Adrenal gland (tissue), 12 donors: ENCODE measurements around the gene SHCBP1. TPM values are rescaled to one million over a fixed set of nuclear protein-coding genes. Genes with fewer than 3 reads are reported as not detected.

Source experiments
- DNase-seq, 7 donors: peaks; one replicate each; pipeline ENCODE4 v3.0.0-alpha.2; 2019 to 2020
- H3K27ac ChIP-seq, 5 donors: fragments of 200-600 bp; sonication (generic) in 4 of 5; 1 replicate in 3 of 5; 2 replicates in 2 of 5; pipeline versions ENCODE4 v1.5.1 to v1.8.0; 2016 to 2020; ENCODE audit warnings: mild to moderate bottlenecking in 1 of 5
- H3K27me3 ChIP-seq: fragments of 200-600 bp; 2 replicates; pipeline ENCODE4 v1.8.0; 2021
- H3K36me3 ChIP-seq, 2 donors: fragments of 200-600 bp; replicated peaks in 1 of 2; 1 replicate in 1 of 2; 2 replicates in 1 of 2; pipeline versions ENCODE4 v1.5.1 to v1.8.0; 2018 to 2022
- H3K4me1 ChIP-seq, 2 donors: fragments of 200-600 bp; replicated peaks in 1 of 2; 1 replicate in 1 of 2; 2 replicates in 1 of 2; pipeline versions ENCODE4 v1.5.1 to v1.8.0; 2018 to 2021
- H3K4me3 ChIP-seq, 4 donors: fragments of 200-600 bp; sonication (generic) in 3 of 4; one replicate each; pipeline ENCODE4 v1.5.1; 2016 to 2018
- H3K9me3 ChIP-seq, 3 donors: fragments of 200-600 bp; sonication (generic) in 1 of 3; replicated peaks in 1 of 3; 1 replicate in 2 of 3; 2 replicates in 1 of 3; pipeline versions ENCODE4 v1.5.1 to v1.8.0; 2016 to 2021
- CTCF ChIP-seq, 6 experiments: fragments of 450-650 bp in 4 of 6; fragments of 200-600 bp in 2 of 6; sonication (generic) in 1 of 6; IDR thresholded peaks; 1 replicate in 5 of 6; 2 replicates in 1 of 6; pipeline versions ENCODE4 v1.5.1 to v1.8.0; 2016 to 2021; ENCODE audit warnings: antibody characterized with exemption in 6 of 6, mild to moderate bottlenecking in 2 of 6, moderate library complexity in 1 of 6
- POLR2A ChIP-seq, 2 donors: fragments of 450-650 bp; IDR thresholded peaks; one replicate each; pipeline ENCODE4 v1.6.1; 2017; ENCODE audit warnings: antibody characterized with exemption in 2 of 2, mild to moderate bottlenecking in 2 of 2, moderate library complexity in 1 of 2
- WGBS, 4 donors: extraction: QIAGEN DNeasy Blood & Tissue Kit in 2 of 4; methylation state at CpG; one replicate each; pipeline versions ENCODE4 v1.1.5 to v1.1.7; 2013 to 2017; 5-methylcytosine and 5-hydroxymethylcytosine counted together
- intact Hi-C, 2 donors: fragments of 100-400 bp; cut with DNase I; formaldehyde crosslinking; loops; one replicate each; pipeline versions ENCODE4 v1.14.1 to v1.15.0; 2022 to 2023
- polyA plus RNA-seq, 3 donors: library from polyadenylated mRNA; stranded (reverse); fragments of 200-250 nt in 2 of 3; fragments of 350-450 nt in 1 of 3; fragmentation: Illumina TruSeq in 1 of 3; extraction: RNeasy Lipid Tissue Mini Kit (QIAGEN cat#74804) in 1 of 3; gene quantifications; one replicate each; pipeline ENCODE4 v1.2.3, GENCODE V29; 2013 to 2014
- total RNA-seq, 9 donors: library from RNA; depleted of rRNA in 4 of 9; stranded (reverse); fragments of >200 nt in 4 of 9; fragments of 120-200 nt in 1 of 9; fragmentation: NEBNext Ultra II Directional in 1 of 9; extraction: Animal tissue kit (Norgen Biotek cat#: 25700) in 1 of 9; gene quantifications; one replicate each; pipeline versions ENCODE4 v1.1.0 to v1.2.4, GENCODE V29; 2013 to 2023
- donor health status: healthy with polysubstance abuse.
- donor health status: Bipolar disorder and iron deficiency.
- donor health status: DM: yes; HTN: yes; CAD: no.
- donor health status: DM: no; HTN: no; CAD: no.
- donor health status: DM: no; HTN: no; CAD: no.
- donor health status: DM: yes; HTN: yes; CAD: no.

Gene SHCBP1
- total and polyA plus RNA-seq, 12 donors = 0.24 to 5.5 (median 1.1) TPM

- Histone ChIP-seq H3K9me3 (no peaks in the 10 kb centered on the region), H3K27me3 (no peaks in the 10 kb centered on the region), H3K27ac (no peak overlapping the region), H3K4me3 (no peak overlapping the region), H3K4me1 (no peaks in the 10 kb centered on the region), H3K36me3 (no peaks in the 10 kb centered on the region)
- TF ChIP-seq POLR2A (IDR thresholded peaks at IDR 0.05) (no peak), CTCF (IDR thresholded peaks at IDR 0.05) (no peak)
- WGBS, 4 donors = 77 to 87% (median 82%) methylated on average over 5 of the region's 5 CpGs
- intact Hi-C loops = no loop called here
- DNase-seq = no peak
These were observed 29.1 kb upstream of the SHCBP1 start for GRCh38 chr16:46650254-46650623.

GRCh38 chr16:46649588-46650253 lies 28.5 kb upstream of the SHCBP1 start:
- H3K27me3 ChIP-seq = no peaks in the 10 kb centered on the region
- H3K36me3 ChIP-seq = no peaks in the 10 kb centered on the region
- WGBS, 4 donors = 87 to 92% (median 89%) methylated on average over 27 of the region's 27 CpGs
- intact Hi-C loops = no loop called here
- DNase-seq = no peak
- no peaks in the 10 kb centered on the region for H3K4me1 ChIP-seq
- no peak for TF ChIP-seq CTCF (IDR thresholded peaks at IDR 0.05)
- no peak for TF ChIP-seq POLR2A (IDR thresholded peaks at IDR 0.05)
- H3K27ac ChIP-seq = no peak overlapping the region
- H3K4me3 ChIP-seq = no peak overlapping the region
- H3K9me3 ChIP-seq = no peaks in the 10 kb centered on the region

DNA sequence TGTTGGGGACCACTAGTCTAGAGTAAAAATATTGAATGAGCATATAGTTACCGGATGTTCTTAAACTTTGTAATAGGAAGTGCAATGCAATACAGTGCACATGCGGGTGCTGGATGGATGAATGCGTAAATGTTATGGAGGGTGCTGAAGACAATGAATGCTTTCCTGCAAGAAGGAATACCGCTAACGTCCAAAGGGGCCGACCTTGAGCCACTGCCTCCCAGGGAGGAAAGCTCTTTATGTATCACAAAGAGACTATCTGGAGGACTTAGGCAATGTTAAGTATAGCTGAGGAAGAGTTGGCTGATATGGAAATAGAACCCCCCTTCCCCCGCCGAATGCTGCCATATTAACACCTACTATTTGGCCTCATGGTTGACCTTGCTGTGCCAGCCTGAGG lies 27.5 kb upstream of the SHCBP1 start:
- Histone ChIP-seq H3K4me1 (no peaks in the 10 kb centered on the region), H3K4me3 (no peak overlapping the region), H3K27ac (no peak overlapping the region), H3K36me3 (no peaks in the 10 kb centered on the region), H3K9me3 (no peaks in the 10 kb centered on the region), H3K27me3 (no peaks in the 10 kb centered on the region)
- WGBS, 4 donors = 78 to 87% (median 85%) methylated on average over 6 to 8 of the region's 8 CpGs
- TF ChIP-seq CTCF (IDR thresholded peaks at IDR 0.05) (no peak), POLR2A (IDR thresholded peaks at IDR 0.05) (no peak)
- intact Hi-C loops = no loop called here
- no peak for DNase-seq

- TF ChIP-seq POLR2A (IDR thresholded peaks at IDR 0.05) (no peak), CTCF (IDR thresholded peaks at IDR 0.05) (no peak)
- Histone ChIP-seq H3K36me3 (no peaks in the 10 kb centered on the region), H3K27me3 (no peaks in the 10 kb centered on the region), H3K9me3 (no peaks in the 10 kb centered on the region), H3K4me3 (no peak overlapping the region), H3K4me1 (no peaks in the 10 kb centered on the region), H3K27ac (no peak overlapping the region)
- intact Hi-C loops = no loop called here
- 75 to 82% (median 78%) methylated on average over 9 of the region's 9 CpGs for WGBS, 4 donors
- DNase-seq = no peak
These were observed 18.1 kb upstream of the SHCBP1 start for GRCh38 chr16:46638947-46639925.
